Measurements from ENCODE around the gene GPR35.

The GPR35 gene

DNA sequence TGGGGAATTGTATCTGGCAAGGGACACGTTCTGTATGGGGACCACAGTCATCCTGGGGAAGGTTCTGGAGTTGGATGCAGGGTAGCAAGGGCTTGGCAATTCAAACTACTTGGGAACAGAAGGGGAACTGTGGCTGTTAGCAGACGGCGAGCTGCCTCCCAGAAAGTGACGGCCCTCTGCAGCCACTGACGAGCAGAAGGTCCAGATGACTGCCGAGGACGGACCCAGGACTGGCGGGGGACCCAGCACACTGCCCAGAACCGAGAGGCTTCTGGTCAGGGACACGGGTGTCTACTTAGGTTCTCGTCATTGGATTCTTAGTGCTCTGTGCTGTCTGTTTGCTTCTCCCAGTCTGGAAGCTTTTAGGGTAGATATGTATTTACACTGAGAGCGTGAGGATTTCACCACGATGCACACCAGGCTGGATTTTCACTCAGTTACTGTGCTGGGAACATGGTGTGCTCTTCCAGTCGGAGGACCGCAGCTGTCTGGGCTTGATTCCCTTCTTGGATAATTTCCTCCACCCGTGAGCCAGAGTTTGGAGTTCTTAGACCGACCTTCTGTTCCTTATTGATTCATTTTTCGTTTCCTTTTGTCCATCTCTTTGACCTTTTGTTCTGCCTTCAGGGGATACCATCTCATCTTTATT, 13.4 kb downstream of the GPR35 start:
- no peak overlapping the region for H3K27ac ChIP-seq (ENCODE audit: low read length)
- peaks cover 7% of the 10 kb centered on the region; the same call in 1 of the 2 replicates for H3K27me3 ChIP-seq (ENCODE audit: insufficient read depth, low read length)
- H3K9me3 ChIP-seq (ENCODE audit: insufficient read depth, low read depth, low read length), result peaks cover 22% of the 10 kb centered on the region

GRCh38 chr2:240639566-240639965, 14.3 kb downstream of the GPR35 start:
- Histone ChIP-seq H3K27me3 (ENCODE audit: insufficient read depth, low read length) (peaks cover 7% of the 10 kb centered on the region; the same call in 1 of the 2 replicates), H3K4me1 (ENCODE audit: insufficient read depth, low read length) (no peaks in the 10 kb centered on the region), H3K9ac (ENCODE audit: low read depth, low read length) (no peak overlapping the region), H3K27ac (ENCODE audit: low read length) (no peak overlapping the region), H3K4me3 (ENCODE audit: low read length) (no peak overlapping the region), H3K9me3 (ENCODE audit: insufficient read depth, low read depth, low read length) (peaks cover 13% of the 10 kb centered on the region), H3K36me3 (ENCODE audit: insufficient read depth, low read depth, low read length) (no peaks in the 10 kb centered on the region)

More for the DNA sequence above, 13.4 kb downstream of the GPR35 start:
- Histone ChIP-seq H3K4me1 (ENCODE audit: insufficient read depth, low read length) (no peaks in the 10 kb centered on the region), H3K9ac (ENCODE audit: low read depth, low read length) (no peak overlapping the region), H3K36me3 (ENCODE audit: insufficient read depth, low read depth, low read length) (no peaks in the 10 kb centered on the region), H3K4me3 (ENCODE audit: low read length) (no peak overlapping the region)

DNA sequence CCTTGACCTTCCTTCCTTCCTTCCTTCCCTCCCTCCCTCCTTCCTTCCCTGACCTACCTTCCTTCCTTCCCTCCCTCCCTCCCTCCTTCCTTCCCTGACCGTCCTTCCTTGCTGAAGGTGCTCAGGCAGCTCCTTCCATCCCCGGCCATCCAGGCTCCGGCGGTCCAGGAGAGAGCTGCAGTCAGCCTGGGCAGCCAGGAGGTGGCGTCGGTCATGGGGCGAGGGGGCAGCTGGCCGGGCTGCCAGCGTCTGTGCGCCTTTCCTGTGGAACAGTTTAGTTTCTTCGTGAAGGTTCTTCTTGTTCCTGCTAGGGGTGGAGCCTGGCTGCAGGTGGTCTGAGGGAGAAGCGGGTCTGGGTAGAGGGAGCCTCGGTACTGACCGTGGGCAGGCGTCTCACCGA, 15.7 kb downstream of the GPR35 start:
- Histone ChIP-seq H3K4me3 (ENCODE audit: low read length) (no peak overlapping the region), H3K27me3 (ENCODE audit: insufficient read depth, low read length) (peaks cover 7% of the 10 kb centered on the region; the same call in 1 of the 2 replicates), H3K9ac (ENCODE audit: low read depth, low read length) (no peak overlapping the region), H3K36me3 (ENCODE audit: insufficient read depth, low read depth, low read length) (no peaks in the 10 kb centered on the region), H3K4me1 (ENCODE audit: insufficient read depth, low read length) (no peaks in the 10 kb centered on the region), H3K27ac (ENCODE audit: low read length) (no peak overlapping the region), H3K9me3 (ENCODE audit: insufficient read depth, low read depth, low read length) (no peaks in the 10 kb centered on the region)

GRCh38 chr2:240642061-240642805, 17.0 kb downstream of the GPR35 start:
- Histone ChIP-seq H3K9ac (ENCODE audit: low read depth, low read length) (no peak overlapping the region), H3K4me1 (ENCODE audit: insufficient read depth, low read length) (no peaks in the 10 kb centered on the region), H3K36me3 (ENCODE audit: insufficient read depth, low read depth, low read length) (no peaks in the 10 kb centered on the region), H3K27ac (ENCODE audit: low read length) (no peak overlapping the region), H3K9me3 (ENCODE audit: insufficient read depth, low read depth, low read length) (no peaks in the 10 kb centered on the region), H3K27me3 (ENCODE audit: insufficient read depth, low read length) (peaks cover 7% of the 10 kb centered on the region; the same call in 1 of the 2 replicates), H3K4me3 (ENCODE audit: low read length) (no peak overlapping the region)

DNA sequence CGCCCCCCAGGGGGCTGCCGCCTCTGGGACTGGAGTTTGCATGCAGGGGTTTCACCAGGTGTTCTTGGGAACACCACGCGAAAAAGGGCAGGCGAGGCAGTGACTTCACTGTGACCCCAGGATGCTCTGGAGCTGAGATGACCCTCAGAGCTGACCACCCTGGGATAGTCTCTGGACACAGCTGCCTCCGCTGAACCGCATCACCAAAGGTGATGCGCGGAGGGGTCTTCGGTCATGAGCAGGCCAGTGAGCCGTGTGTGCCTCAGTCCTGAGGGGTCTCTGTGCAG, 17.5 kb downstream of the GPR35 start:
- Histone ChIP-seq H3K27ac (ENCODE audit: low read length) (no peak overlapping the region), H3K27me3 (ENCODE audit: insufficient read depth, low read length) (peaks cover 7% of the 10 kb centered on the region; the same call in 1 of the 2 replicates), H3K4me3 (ENCODE audit: low read length) (no peak overlapping the region), H3K9me3 (ENCODE audit: insufficient read depth, low read depth, low read length) (no peaks in the 10 kb centered on the region), H3K4me1 (ENCODE audit: insufficient read depth, low read length) (no peaks in the 10 kb centered on the region), H3K36me3 (ENCODE audit: insufficient read depth, low read depth, low read length) (no peaks in the 10 kb centered on the region), H3K9ac (ENCODE audit: low read depth, low read length) (no peak overlapping the region)

DNA sequence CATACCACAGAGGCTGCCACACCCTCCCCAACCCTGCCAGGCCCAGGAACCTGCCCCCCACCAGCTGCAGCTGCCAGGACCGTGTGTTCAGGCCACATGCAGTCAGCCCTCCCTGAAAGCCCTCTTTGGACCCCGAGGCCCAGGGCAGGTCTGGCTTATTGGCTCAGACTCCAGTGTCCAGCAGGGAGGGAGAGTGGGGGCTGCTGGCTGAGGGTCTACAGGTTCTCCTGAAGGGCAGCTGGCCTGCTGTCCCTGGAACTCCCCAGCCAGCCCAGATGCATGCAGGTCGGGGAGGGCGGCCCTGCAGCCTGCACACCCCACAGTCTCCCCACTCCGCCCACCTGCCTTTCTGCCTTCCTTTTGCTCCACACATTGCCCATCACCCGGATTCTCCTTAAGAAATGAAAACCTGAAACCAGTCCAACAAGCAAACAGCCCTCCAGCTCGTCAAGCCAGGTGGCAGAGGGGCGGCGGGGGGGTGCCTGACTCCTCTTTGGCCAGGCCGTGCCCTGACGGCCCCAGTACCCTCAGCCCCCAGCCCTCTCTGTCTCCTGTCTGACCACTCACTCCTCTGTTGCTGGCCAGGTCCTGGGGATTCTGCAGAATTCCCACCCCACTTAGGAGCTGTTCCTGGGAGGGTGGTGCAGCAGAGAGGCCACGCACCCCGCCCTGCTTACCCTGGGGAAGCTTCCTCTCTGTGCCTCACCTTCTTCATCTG, 18.0 kb downstream of the GPR35 start:
- no peak overlapping the region for H3K27ac ChIP-seq (ENCODE audit: low read length)
- peaks cover 8% of the 10 kb centered on the region for H3K27me3 ChIP-seq (ENCODE audit: insufficient read depth, low read length)

DNA sequence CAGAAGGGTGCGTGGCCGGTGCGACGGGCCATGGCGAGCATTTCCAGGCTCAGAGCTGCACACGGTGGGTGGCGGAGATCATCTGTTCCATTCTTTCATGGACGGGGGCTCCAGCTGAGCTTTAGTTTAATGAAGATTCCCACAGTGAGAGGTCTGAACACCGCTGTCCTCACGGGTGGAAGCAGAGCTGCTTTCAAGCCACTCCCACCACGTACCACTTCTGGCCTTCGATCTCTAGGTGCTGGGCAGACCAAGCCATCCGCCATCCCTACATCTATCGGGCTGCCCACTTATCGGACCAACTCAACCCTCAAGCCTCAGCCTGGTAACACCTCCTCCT, 18.5 kb downstream of the GPR35 start:
- Histone ChIP-seq H3K9ac (ENCODE audit: low read depth, low read length) (no peak overlapping the region), H3K27ac (ENCODE audit: low read length) (no peak overlapping the region), H3K9me3 (ENCODE audit: insufficient read depth, low read depth, low read length) (no peaks in the 10 kb centered on the region), H3K4me3 (ENCODE audit: low read length) (no peak overlapping the region), H3K4me1 (ENCODE audit: insufficient read depth, low read length) (no peaks in the 10 kb centered on the region), H3K27me3 (ENCODE audit: insufficient read depth, low read length) (peaks cover 8% of the 10 kb centered on the region), H3K36me3 (ENCODE audit: insufficient read depth, low read depth, low read length) (no peaks in the 10 kb centered on the region)

More for the DNA sequence above, 18.0 kb downstream of the GPR35 start:
- Histone ChIP-seq H3K9ac (ENCODE audit: low read depth, low read length) (no peak overlapping the region), H3K36me3 (ENCODE audit: insufficient read depth, low read depth, low read length) (no peaks in the 10 kb centered on the region), H3K9me3 (ENCODE audit: insufficient read depth, low read depth, low read length) (no peaks in the 10 kb centered on the region), H3K4me1 (ENCODE audit: insufficient read depth, low read length) (no peaks in the 10 kb centered on the region), H3K4me3 (ENCODE audit: low read length) (no peak overlapping the region)

- no peaks in the 10 kb centered on the region for H3K36me3 ChIP-seq (ENCODE audit: insufficient read depth, low read depth, low read length)
- H3K27ac ChIP-seq (ENCODE audit: low read length), result no peak overlapping the region
Measured at GRCh38 chr2:240644171-240644651, 18.9 kb downstream of the GPR35 start.

GRCh38 chr2:240644859-240645301, 19.6 kb downstream of the GPR35 start:
- Histone ChIP-seq H3K4me1 (ENCODE audit: insufficient read depth, low read length) (no peaks in the 10 kb centered on the region; the same call in 1 of the 2 replicates), H3K36me3 (ENCODE audit: insufficient read depth, low read depth, low read length) (no peaks in the 10 kb centered on the region), H3K27ac (ENCODE audit: low read length) (no peak overlapping the region), H3K4me3 (ENCODE audit: low read length) (no peak overlapping the region), H3K9me3 (ENCODE audit: insufficient read depth, low read depth, low read length) (no peaks in the 10 kb centered on the region), H3K27me3 (ENCODE audit: insufficient read depth, low read length) (peaks cover 16% of the 10 kb centered on the region), H3K9ac (ENCODE audit: low read depth, low read length) (no peak overlapping the region)

More at GRCh38 chr2:240644171-240644651, 18.9 kb downstream of the GPR35 start:
- Histone ChIP-seq H3K9ac (ENCODE audit: low read depth, low read length) (no peak overlapping the region), H3K4me1 (ENCODE audit: insufficient read depth, low read length) (no peaks in the 10 kb centered on the region; the same call in 1 of the 2 replicates), H3K4me3 (ENCODE audit: low read length) (no peak overlapping the region), H3K27me3 (ENCODE audit: insufficient read depth, low read length) (peaks cover 10% of the 10 kb centered on the region), H3K9me3 (ENCODE audit: insufficient read depth, low read depth, low read length) (no peaks in the 10 kb centered on the region)

- no peak overlapping the region for H3K27ac ChIP-seq (ENCODE audit: low read length)
- H3K36me3 ChIP-seq (ENCODE audit: insufficient read depth, low read depth, low read length), result no peaks in the 10 kb centered on the region
- no peak overlapping the region for H3K9ac ChIP-seq (ENCODE audit: low read depth, low read length)
- H3K9me3 ChIP-seq (ENCODE audit: insufficient read depth, low read depth, low read length), result no peaks in the 10 kb centered on the region
- peaks cover 16% of the 10 kb centered on the region for H3K27me3 ChIP-seq (ENCODE audit: insufficient read depth, low read length)
- H3K4me1 ChIP-seq (ENCODE audit: insufficient read depth, low read length), result no peaks in the 10 kb centered on the region; the same call in 1 of the 2 replicates
- no peak overlapping the region for H3K4me3 ChIP-seq (ENCODE audit: low read length)
Measured at GRCh38 chr2:240645346-240645745, 20.1 kb downstream of the GPR35 start.

DNA sequence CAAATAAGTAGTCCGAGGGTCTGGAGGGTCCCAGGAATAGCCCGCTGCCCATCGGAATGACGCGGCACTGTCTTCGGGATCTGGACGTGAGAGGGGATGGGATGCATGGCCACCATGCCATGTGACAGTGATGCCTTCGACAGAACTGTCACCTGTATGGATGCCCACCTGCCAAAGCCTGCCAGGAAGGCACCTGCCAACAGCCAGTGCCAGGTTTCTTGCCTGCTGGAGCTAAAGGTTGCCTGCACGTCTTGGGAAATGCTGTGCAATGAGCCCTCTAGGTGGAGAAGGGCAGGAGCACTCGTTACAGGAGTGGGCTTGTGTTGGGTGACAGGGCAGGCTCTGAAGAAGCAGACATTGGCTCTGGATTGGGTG, 20.5 kb downstream of the GPR35 start:
- H3K27me3 ChIP-seq (ENCODE audit: insufficient read depth, low read length), result peaks cover 16% of the 10 kb centered on the region
- no peaks in the 10 kb centered on the region for H3K9me3 ChIP-seq (ENCODE audit: insufficient read depth, low read depth, low read length)
- H3K9ac ChIP-seq (ENCODE audit: low read depth, low read length), result no peak overlapping the region
- H3K4me1 ChIP-seq (ENCODE audit: insufficient read depth, low read length), result no peaks in the 10 kb centered on the region; the same call in 1 of the 2 replicates
- no peak overlapping the region for H3K4me3 ChIP-seq (ENCODE audit: low read length)
- H3K27ac ChIP-seq (ENCODE audit: low read length), result no peak overlapping the region
- no peaks in the 10 kb centered on the region for H3K36me3 ChIP-seq (ENCODE audit: insufficient read depth, low read depth, low read length)
